PFSK-1 (cell line): ENCODE measurements around the gene PPP1R14B.

Source experiments
- FOXP2 ChIP-seq: optimal IDR thresholded peaks from 2 replicates; pipeline ENCODE3; 2011; ENCODE audit warnings: borderline replicate concordance, control low read depth, inconsistent platforms; ENCODE audit not compliant: insufficient read depth; ENCODE audit errors: extremely low read length, extremely low read depth
- POLR2AphosphoS5 ChIP-seq: IDR thresholded peaks from 2 replicates; pipeline ENCODE4 v1.6.1; 2012; ENCODE audit warnings: low read depth, mild to moderate bottlenecking, control low read depth, low read length, moderate library complexity
- SIN3A ChIP-seq: IDR thresholded peaks from 2 replicates; pipeline ENCODE4 v1.6.1; 2012; ENCODE audit warnings: mild to moderate bottlenecking, low read length, moderate library complexity, borderline replicate concordance; ENCODE audit not compliant: insufficient read depth
- TAF1 ChIP-seq: IDR thresholded peaks from 2 replicates; pipeline ENCODE4 v1.6.1; 2012; ENCODE audit warnings: low read length, control low read depth, borderline replicate concordance; ENCODE audit not compliant: insufficient read depth
- TF ChIP-seq, protein P1 (sequence below), 2 experiments: IDR thresholded peaks; 2 replicates each; pipeline versions ENCODE4 v1.6.1 to v1.8.0; 2011 to 2012; ENCODE audit warnings: low read depth in 2 of 2, low read length in 2 of 2, control low read depth in 1 of 2, inconsistent platforms in 1 of 2, mild to moderate bottlenecking in 1 of 2, moderate library complexity in 1 of 2; ENCODE audit not compliant: insufficient read depth in 1 of 2

The PPP1R14B gene

DNA sequence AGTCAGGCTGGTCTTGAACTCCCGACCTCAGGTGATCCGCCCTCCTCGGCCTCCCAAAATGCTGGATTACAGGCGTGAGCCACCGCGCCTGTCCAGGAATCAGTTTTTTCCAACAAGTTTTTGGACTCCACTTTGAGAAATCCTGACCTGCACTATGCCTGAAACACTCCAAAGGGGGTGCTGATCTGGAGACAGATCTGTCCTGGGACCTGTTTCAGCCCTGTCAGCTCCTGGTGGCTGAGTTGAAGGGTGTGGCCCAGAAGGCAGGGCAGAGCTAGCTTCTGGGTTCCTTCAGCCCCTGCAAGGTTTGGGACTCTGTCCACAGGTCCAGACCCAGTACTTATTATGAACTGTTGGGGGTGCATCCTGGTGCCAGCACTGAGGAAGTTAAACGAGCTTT lies 15.2 kb downstream of the PPP1R14B start:
- TF ChIP-seq, protein P1, sequence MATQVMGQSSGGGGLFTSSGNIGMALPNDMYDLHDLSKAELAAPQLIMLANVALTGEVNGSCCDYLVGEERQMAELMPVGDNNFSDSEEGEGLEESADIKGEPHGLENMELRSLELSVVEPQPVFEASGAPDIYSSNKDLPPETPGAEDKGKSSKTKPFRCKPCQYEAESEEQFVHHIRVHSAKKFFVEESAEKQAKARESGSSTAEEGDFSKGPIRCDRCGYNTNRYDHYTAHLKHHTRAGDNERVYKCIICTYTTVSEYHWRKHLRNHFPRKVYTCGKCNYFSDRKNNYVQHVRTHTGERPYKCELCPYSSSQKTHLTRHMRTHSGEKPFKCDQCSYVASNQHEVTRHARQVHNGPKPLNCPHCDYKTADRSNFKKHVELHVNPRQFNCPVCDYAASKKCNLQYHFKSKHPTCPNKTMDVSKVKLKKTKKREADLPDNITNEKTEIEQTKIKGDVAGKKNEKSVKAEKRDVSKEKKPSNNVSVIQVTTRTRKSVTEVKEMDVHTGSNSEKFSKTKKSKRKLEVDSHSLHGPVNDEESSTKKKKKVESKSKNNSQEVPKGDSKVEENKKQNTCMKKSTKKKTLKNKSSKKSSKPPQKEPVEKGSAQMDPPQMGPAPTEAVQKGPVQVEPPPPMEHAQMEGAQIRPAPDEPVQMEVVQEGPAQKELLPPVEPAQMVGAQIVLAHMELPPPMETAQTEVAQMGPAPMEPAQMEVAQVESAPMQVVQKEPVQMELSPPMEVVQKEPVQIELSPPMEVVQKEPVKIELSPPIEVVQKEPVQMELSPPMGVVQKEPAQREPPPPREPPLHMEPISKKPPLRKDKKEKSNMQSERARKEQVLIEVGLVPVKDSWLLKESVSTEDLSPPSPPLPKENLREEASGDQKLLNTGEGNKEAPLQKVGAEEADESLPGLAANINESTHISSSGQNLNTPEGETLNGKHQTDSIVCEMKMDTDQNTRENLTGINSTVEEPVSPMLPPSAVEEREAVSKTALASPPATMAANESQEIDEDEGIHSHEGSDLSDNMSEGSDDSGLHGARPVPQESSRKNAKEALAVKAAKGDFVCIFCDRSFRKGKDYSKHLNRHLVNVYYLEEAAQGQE (IDR thresholded peaks at IDR 0.05; ENCODE audit: insufficient read depth in 1 of 2, low read depth in 2 of 2, low read length in 2 of 2): no peak
- TF ChIP-seq FOXP2 (no peak), TAF1 (no peak), SIN3A (no peak), POLR2AphosphoS5 (no peak)

DNA sequence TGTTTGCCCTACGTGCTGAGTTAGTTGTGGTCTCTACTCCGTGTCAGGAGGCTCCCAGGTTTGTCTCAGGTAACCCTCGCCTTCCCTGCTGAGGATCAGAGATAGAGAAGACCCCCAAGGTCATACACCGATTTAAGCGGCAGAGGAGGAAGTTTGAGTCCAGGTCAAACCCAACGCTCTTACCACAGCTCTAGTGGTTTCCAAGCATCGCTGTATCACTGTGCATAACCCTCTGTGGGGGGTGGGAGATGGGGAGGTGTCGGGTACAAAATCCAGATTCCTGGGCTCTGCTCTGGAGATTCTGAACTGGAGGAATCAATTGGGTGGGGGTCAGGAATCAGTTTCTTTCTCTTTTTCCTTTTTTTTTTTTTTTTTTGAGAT lies 15.8 kb downstream of the PPP1R14B start:
- no peak for TF ChIP-seq POLR2AphosphoS5
- no peak for TF ChIP-seq TAF1
- TF ChIP-seq FOXP2: no peak
- TF ChIP-seq SIN3A: no peak
- TF ChIP-seq, protein P1 (IDR thresholded peaks at IDR 0.05; ENCODE audit: insufficient read depth in 1 of 2, low read depth in 2 of 2, low read length in 2 of 2): no peak

DNA sequence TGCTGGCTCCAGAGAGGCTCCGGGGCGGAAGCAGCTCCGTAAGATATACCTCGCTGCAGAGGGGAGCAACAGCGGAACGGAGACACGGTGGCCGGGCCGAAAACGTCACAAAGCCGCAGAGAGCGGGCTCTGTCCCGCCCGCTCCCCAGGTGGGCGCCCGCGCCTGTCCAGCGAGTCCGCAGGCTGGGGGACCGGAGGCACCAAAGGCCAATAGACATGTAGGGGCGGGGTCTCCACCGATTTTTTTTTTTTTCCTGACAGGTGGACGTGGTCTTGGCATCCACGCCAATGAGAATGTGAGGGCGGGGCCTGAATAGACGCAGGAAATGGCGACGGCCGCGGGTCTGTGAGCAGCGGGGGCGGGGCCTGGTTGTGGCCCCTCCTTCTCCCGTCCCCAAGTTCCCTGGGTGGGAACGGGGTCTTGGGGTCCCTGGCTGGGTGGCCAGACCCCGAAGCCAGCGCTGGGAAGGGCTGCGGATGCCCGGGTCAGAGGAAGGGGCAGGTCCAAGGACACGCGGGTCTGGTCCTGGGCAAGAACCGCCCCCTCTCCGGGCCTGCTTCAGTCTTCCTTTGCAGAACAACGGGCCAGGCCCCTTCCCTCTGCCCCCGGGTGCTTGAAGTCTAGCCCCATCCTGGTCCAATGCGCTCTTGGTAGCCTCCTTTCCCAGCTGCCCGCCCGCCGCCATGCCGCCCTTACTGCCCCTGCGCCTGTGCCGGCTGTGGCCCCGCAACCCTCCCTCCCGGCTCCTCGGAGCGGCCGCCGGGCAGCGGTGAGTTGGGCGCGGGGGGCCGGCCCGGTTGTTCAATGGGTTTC lies 16.4 kb downstream of the PPP1R14B start, which contains the start of gene DNAJC4:
Gene DNAJC4 (plus strand): TSS at position 378 of the 814 bp plus-strand sequence. CDS start 307 bp downstream, at position 685.
- TF ChIP-seq TAF1 (no peak), POLR2AphosphoS5 (peak; percentile 75), FOXP2 (no peak), SIN3A (no peak)
- TF ChIP-seq, protein P1 (IDR thresholded peaks at IDR 0.05; ENCODE audit: insufficient read depth in 1 of 2, low read depth in 2 of 2, low read length in 2 of 2): no peak

DNA sequence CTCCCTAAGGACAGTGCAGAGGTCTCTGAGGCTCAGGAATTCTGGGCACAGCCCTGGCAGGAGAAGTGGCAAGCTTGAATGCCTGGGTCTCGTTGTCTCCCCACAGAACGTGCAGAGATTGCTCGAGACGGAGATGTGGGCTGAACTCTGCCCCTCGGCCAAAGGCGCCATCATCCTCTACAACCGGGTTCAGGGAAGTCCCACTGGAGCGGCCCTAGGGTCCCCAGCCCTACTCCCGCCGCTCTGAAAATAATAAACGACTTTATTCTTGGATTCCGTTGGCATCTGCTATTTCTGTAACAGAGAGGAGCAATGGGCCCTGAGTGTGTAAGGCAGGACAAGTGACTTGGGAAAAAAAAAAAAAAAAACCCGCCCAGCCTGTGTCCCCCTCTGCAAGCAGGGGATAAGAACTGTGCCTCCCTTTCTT lies 17.0 kb downstream of the PPP1R14B start:
- TF ChIP-seq FOXP2 (no peak), SIN3A (no peak), TAF1 (no peak), POLR2AphosphoS5 (no peak)
- TF ChIP-seq, protein P1 (IDR thresholded peaks at IDR 0.05; ENCODE audit: insufficient read depth in 1 of 2, low read depth in 2 of 2, low read length in 2 of 2): no peak
